Psoas muscle (tissue), 8 donors: ENCODE results near the gene MTM1. TPM values are rescaled to one million over a fixed set of nuclear protein-coding genes. Genes with fewer than 3 reads are reported as not detected.
A peak's percentile ranks its signal among the peaks of the same experiment; 100 is the strongest.

Source experiments
- ATAC-seq, 4 donors: fragments of 200-7000 bp; cut with Tn5 transposase; one replicate each; pipeline ENCODE4 v1.9.1; 2020; ENCODE audit warnings: moderate library complexity in 3 of 4, mild to moderate bottlenecking in 2 of 4
- DNase-seq, 2 donors: peaks; one replicate each; pipeline ENCODE4 v3.0.0-alpha.2; 2020
- H3K27ac ChIP-seq: fragments of 200-600 bp; one replicate; pipeline ENCODE4 v1.8.0; 2022
- H3K27me3 ChIP-seq, 3 donors: fragments of 200-600 bp in 1 of 3; one replicate each; pipeline versions ENCODE4 v1.6.1 to v1.8.0; 2013 to 2022; ENCODE audit warnings: low read length in 2 of 3, mild to moderate bottlenecking in 2 of 3, moderate library complexity in 1 of 3; ENCODE audit not compliant: insufficient read depth in 3 of 3
- H3K36me3 ChIP-seq, 2 donors: fragments of 200-600 bp in 1 of 2; one replicate each; pipeline versions ENCODE4 v1.6.1 to v1.8.0; 2013 to 2022; ENCODE audit warnings: low read depth in 1 of 2, mild to moderate bottlenecking in 1 of 2, moderate library complexity in 1 of 2; ENCODE audit not compliant: insufficient read depth in 1 of 2
- H3K4me1 ChIP-seq: fragments of 200-600 bp; one replicate; pipeline ENCODE4 v1.8.0; 2022
- H3K4me3 ChIP-seq: fragments of 200-600 bp; one replicate; pipeline ENCODE4 v1.8.0; 2022; ENCODE audit warnings: mild to moderate bottlenecking
- H3K9me3 ChIP-seq: fragments of 200-600 bp; one replicate; pipeline ENCODE4 v1.8.0; 2022
- WGBS, 3 donors: extraction: QIAGEN DNeasy Blood & Tissue Kit; methylation state at CpG; one replicate each; pipeline versions ENCODE4 v1.1.6 to v1.1.7; 2013; 5-methylcytosine and 5-hydroxymethylcytosine counted together
- intact Hi-C, 2 donors: fragments of 100-400 bp; cut with DNase I; formaldehyde crosslinking; loops; one replicate each; pipeline versions ENCODE4 v1.11.0 to v1.14.2; 2022
- polyA plus RNA-seq, 3 donors: library from polyadenylated mRNA; stranded (reverse); fragments of 200-250 nt; gene quantifications; one replicate each; pipeline ENCODE4 v1.2.3, GENCODE V29; 2013
- total RNA-seq, 4 donors: library from RNA; stranded (reverse); fragmentation: NEBNext Ultra II Directional in 2 of 4; extraction: Animal tissue kit (Norgen Biotek cat#: 25700) in 2 of 4; gene quantifications; one replicate each; pipeline versions ENCODE4 v1.2.1 to v1.2.4, GENCODE V29; 2021 to 2023
- TF ChIP-seq, protein P1 (sequence below): fragments of 200-600 bp; IDR thresholded peaks from one replicate; pipeline ENCODE4 v1.8.0; 2022; ENCODE audit warnings: antibody characterized with exemption
- donor health status: healthy with polysubstance abuse.
- donor health status: DM: no; HTN: no; CAD: no; lungs with moderate emphysema.
- donor health status: Bipolar disorder and iron deficiency.
- donor health status: healthy.
- donor health status: DM: yes; HTN: yes; CAD: no.
- donor health status: DM: no; HTN: no; CAD: no.
- donor health status: DM: no; HTN: no; CAD: no.
- donor health status: DM: yes; HTN: yes; CAD: no.

Gene MTM1
- total and polyA plus RNA-seq, 7 donors: 4.9 to 17.4 (median 15.0) TPM

DNA sequence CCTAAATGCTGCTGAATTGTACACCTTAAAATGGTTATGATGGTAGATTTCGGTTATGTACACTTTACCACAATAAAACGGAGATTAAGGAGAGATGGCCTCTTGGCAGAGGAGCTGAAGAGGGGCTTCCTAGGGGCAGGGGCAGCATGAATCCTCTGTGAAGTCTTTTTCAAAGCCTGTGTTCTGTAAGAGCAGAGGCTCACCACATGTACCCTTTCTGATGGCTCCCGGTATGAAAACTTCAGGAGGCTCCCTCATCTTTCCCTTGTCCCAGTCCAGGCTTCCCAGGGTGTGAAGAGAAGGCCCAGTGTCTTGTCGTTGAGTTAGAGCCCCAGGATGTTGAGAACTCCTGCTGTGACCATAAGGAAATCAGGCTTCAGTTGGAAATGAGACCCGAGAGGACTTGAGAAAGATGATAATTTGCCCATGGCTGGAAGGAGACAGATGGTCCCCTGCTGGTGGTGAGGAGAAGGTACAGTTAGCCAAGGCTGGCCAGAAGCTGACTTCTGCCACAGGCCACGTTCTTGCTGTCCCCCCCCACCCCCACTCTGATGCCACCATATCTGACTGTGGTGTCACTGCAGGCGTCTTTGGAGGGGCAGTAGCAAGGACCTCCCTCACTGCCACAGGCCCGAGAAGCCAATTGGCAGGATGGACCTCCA lies 31.8 kb upstream of the MTM1 start:
- H3K4me1 ChIP-seq: no peaks in the 10 kb centered on the region
- no peak overlapping the region for H3K4me3 ChIP-seq
- WGBS, 3 donors: 61 to 67% (median 65%) methylated on average over 7 to 8 of the region's 8 CpGs
- no peaks in the 10 kb centered on the region for H3K36me3 ChIP-seq
- no peaks in the 10 kb centered on the region for H3K9me3 ChIP-seq
- TF ChIP-seq, protein P1, sequence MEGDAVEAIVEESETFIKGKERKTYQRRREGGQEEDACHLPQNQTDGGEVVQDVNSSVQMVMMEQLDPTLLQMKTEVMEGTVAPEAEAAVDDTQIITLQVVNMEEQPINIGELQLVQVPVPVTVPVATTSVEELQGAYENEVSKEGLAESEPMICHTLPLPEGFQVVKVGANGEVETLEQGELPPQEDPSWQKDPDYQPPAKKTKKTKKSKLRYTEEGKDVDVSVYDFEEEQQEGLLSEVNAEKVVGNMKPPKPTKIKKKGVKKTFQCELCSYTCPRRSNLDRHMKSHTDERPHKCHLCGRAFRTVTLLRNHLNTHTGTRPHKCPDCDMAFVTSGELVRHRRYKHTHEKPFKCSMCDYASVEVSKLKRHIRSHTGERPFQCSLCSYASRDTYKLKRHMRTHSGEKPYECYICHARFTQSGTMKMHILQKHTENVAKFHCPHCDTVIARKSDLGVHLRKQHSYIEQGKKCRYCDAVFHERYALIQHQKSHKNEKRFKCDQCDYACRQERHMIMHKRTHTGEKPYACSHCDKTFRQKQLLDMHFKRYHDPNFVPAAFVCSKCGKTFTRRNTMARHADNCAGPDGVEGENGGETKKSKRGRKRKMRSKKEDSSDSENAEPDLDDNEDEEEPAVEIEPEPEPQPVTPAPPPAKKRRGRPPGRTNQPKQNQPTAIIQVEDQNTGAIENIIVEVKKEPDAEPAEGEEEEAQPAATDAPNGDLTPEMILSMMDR: no peak
- intact Hi-C loops: no loop called here
- DNase-seq: peak in 1 of 2 donors; percentile 14
- H3K27ac ChIP-seq: no peak overlapping the region
- H3K27me3 ChIP-seq: no peaks in the 10 kb centered on the region
- no peak for ATAC-seq

DNA sequence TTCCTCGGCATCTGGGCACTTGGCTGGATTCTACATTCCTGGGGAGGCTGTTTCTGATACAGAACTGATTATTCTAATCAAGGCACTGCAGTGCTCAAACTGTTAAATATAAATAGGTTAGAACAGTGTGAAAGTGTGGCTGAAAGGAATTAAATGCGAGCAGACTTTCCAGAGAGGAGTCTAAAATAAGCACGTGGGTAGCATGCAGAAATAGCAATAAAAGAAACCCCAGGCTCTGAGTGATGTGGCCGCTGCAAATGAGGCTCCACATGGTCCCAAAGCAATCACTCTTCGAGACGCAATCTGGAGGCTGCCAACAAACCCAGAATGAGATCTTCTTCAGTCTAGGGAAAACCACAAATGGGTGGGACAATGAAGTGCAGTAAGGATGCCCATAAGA lies 30.6 kb upstream of the MTM1 start:
- Histone ChIP-seq H3K27ac (no peak overlapping the region), H3K36me3 (no peaks in the 10 kb centered on the region), H3K27me3 (no peaks in the 10 kb centered on the region), H3K4me1 (no peaks in the 10 kb centered on the region), H3K4me3 (no peak overlapping the region), H3K9me3 (no peaks in the 10 kb centered on the region)
- intact Hi-C loops: no loop called here
- TF ChIP-seq, protein P1: no peak
- ATAC-seq (no peak), DNase-seq (no peak)
- 56 to 73% (median 65%) methylated on average over 6 of the region's 6 CpGs for WGBS, 3 donors

- Histone ChIP-seq H3K27ac (no peak overlapping the region), H3K27me3 (no peaks in the 10 kb centered on the region), H3K4me1 (no peaks in the 10 kb centered on the region), H3K9me3 (no peaks in the 10 kb centered on the region), H3K4me3 (no peak overlapping the region), H3K36me3 (no peaks in the 10 kb centered on the region)
- DNase-seq (peak in 1 of 2 donors; percentile 36), ATAC-seq (no peak)
- intact Hi-C loops: no loop called here
- WGBS, 3 donors: 60 to 82% (median 80%) methylated on average over 5 to 6 of the region's 6 CpGs
- TF ChIP-seq, protein P1: no peak
Observed at GRCh38 chrX:150540965-150541364, 27.5 kb upstream of the MTM1 start.

DNA sequence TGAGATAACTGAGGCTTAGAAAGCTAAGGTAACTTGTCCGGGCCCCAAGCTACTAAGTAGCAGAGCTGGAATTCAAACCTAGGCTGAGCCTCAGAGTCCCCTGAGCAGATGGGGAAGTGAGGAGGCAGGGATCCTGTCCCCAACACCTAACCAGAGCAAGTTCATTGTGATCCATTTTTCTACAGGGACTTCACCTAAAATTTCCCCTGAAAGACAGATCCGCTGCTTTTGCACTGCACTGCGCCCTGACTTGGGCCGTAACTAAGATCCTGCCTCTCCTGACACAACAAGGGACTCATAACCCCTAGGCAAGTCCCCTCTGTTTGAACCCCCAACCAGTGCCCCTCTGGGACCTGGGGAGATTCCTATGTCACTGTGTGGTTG lies 25.6 kb upstream of the MTM1 start:
- H3K4me1 ChIP-seq: no peaks in the 10 kb centered on the region
- ATAC-seq (no peak), DNase-seq (no peak)
- no peak overlapping the region for H3K27ac ChIP-seq
- H3K27me3 ChIP-seq: no peaks in the 10 kb centered on the region
- 94 to 97% (median 97%) methylated on average over 4 of the region's 4 CpGs for WGBS, 3 donors
- intact Hi-C loops: no loop called here
- H3K9me3 ChIP-seq: no peaks in the 10 kb centered on the region
- no peaks in the 10 kb centered on the region for H3K36me3 ChIP-seq
- no peak overlapping the region for H3K4me3 ChIP-seq
- TF ChIP-seq, protein P1: no peak
